ENCODE measurements around the gene NADSYN1. TPM values are rescaled to one million over a fixed set of nuclear protein-coding genes. Genes with fewer than 3 reads are reported as not detected.

NADSYN1 gene
- total RNA-seq, 1 experiment from 2014 or later, result 35.5 TPM

- H3K36me3 ChIP-seq (ENCODE audit: insufficient read depth, low read length, poor library complexity, severe bottlenecking), result peaks cover 11% of the 10 kb centered on the region
- CTCF ChIA-PET, result no interaction called here
- H3K27me3 ChIP-seq (replicated peaks; ENCODE audit: insufficient read depth, low read depth, low read length, poor library complexity), result no peaks in the 10 kb centered on the region
- intact Hi-C loops (cut with micrococcal nuclease; ENCODE audit: unreplicated experiment), result no loop called here
- H3K4me3 ChIP-seq (ENCODE audit: low read depth, low read length, poor library complexity, severe bottlenecking), result no peak overlapping the region
- DNase-seq (ENCODE audit: low spot score), result no peak
- POLR2A ChIA-PET (ENCODE audit: low non-redundant PET), result no interaction called here
- H3K27ac ChIP-seq (ENCODE audit: low read depth, low read length, poor library complexity, severe bottlenecking), result no peak overlapping the region
- BruUV-seq (replicated peaks), result no TSS peak
- no peak for TF ChIP-seq EZH2 (IDR thresholded peaks at IDR 0.05; ENCODE audit: borderline replicate concordance, low read depth, low read length, poor library complexity, severe bottlenecking)
- no peak for TF ChIP-seq CTCF (conservative IDR thresholded peaks at IDR 0.05; ENCODE audit: low read depth, low read length)
- H3K9me3 ChIP-seq (ENCODE audit: low read depth, low read length, poor library complexity, severe bottlenecking), result no peaks in the 10 kb centered on the region
- H3K4me1 ChIP-seq (ENCODE audit: insufficient read depth, low read length, poor library complexity, severe bottlenecking), result no peaks in the 10 kb centered on the region
Observed at GRCh38 chr11:71485063-71485399, 32.0 kb downstream of the NADSYN1 start.

GRCh38 chr11:71485466-71485865, 32.5 kb downstream of the NADSYN1 start:
- ChIA-PET POLR2A (ENCODE audit: low non-redundant PET) (no interaction called here), CTCF (no interaction called here)
- DNase-seq (ENCODE audit: low spot score), result no peak
- no peak for TF ChIP-seq EZH2 (IDR thresholded peaks at IDR 0.05; ENCODE audit: borderline replicate concordance, low read depth, low read length, poor library complexity, severe bottlenecking)
- TF ChIP-seq CTCF (conservative IDR thresholded peaks at IDR 0.05; ENCODE audit: low read depth, low read length), result no peak
- no peaks in the 10 kb centered on the region for H3K9me3 ChIP-seq (ENCODE audit: low read depth, low read length, poor library complexity, severe bottlenecking)
- no TSS peak for BruUV-seq (replicated peaks)
- no peaks in the 10 kb centered on the region for H3K4me1 ChIP-seq (ENCODE audit: insufficient read depth, low read length, poor library complexity, severe bottlenecking)
- no peak overlapping the region for H3K4me3 ChIP-seq (ENCODE audit: low read depth, low read length, poor library complexity, severe bottlenecking)
- peaks cover 11% of the 10 kb centered on the region for H3K36me3 ChIP-seq (ENCODE audit: insufficient read depth, low read length, poor library complexity, severe bottlenecking)
- H3K27ac ChIP-seq (ENCODE audit: low read depth, low read length, poor library complexity, severe bottlenecking), result no peak overlapping the region
- intact Hi-C loops (cut with micrococcal nuclease; ENCODE audit: unreplicated experiment), result no loop called here
- no peaks in the 10 kb centered on the region for H3K27me3 ChIP-seq (replicated peaks; ENCODE audit: insufficient read depth, low read depth, low read length, poor library complexity)

- no peak for TF ChIP-seq CTCF (conservative IDR thresholded peaks at IDR 0.05; ENCODE audit: low read depth, low read length)
- TF ChIP-seq EZH2 (IDR thresholded peaks at IDR 0.05; ENCODE audit: borderline replicate concordance, low read depth, low read length, poor library complexity, severe bottlenecking), result no peak
- intact Hi-C loops (cut with micrococcal nuclease; ENCODE audit: unreplicated experiment), result no loop called here
- Histone ChIP-seq H3K27me3 (replicated peaks; ENCODE audit: insufficient read depth, low read depth, low read length, poor library complexity) (no peaks in the 10 kb centered on the region), H3K27ac (ENCODE audit: low read depth, low read length, poor library complexity, severe bottlenecking) (no peak overlapping the region), H3K36me3 (ENCODE audit: insufficient read depth, low read length, poor library complexity, severe bottlenecking) (peaks cover 11% of the 10 kb centered on the region), H3K4me1 (ENCODE audit: insufficient read depth, low read length, poor library complexity, severe bottlenecking) (no peaks in the 10 kb centered on the region), H3K4me3 (ENCODE audit: low read depth, low read length, poor library complexity, severe bottlenecking) (no peak overlapping the region), H3K9me3 (ENCODE audit: low read depth, low read length, poor library complexity, severe bottlenecking) (no peaks in the 10 kb centered on the region)
- no peak for DNase-seq (ENCODE audit: low spot score)
- BruUV-seq (replicated peaks), result no TSS peak
- CTCF ChIA-PET, result no interaction called here
- POLR2A ChIA-PET (ENCODE audit: low non-redundant PET), result no interaction called here
Observed at GRCh38 chr11:71486320-71486719, 33.3 kb downstream of the NADSYN1 start.
